ENCODE measurements around the gene ZSWIM7. TPM values are rescaled to one million over a fixed set of nuclear protein-coding genes. Genes with fewer than 3 reads are reported as not detected.
A peak's percentile ranks its signal among the peaks of the same experiment; 100 is the strongest.

Gene ZSWIM7
- polyA plus RNA-seq, 4 donors: 20.0 to 33.8 (median 26.1) TPM

DNA sequence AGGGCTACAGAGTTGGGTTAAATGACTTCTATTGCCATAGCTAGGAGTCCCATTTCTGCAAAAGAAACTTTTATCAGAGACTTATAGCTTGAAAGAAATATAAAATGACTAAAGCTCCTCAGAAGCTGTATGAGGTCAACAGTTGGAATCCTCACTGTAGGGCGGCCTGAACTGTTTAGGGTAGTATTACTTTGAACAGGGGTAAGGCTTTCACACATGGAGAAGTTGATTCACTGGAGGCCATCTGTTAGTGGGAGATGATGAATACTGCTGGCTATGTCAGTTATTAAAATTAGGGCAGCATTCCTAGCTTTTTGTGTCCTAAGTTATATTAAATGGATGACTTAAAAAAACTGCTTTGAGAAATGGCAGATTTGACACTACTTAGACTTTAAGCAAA, 6.1 kb upstream of the ZSWIM7 start:
- Histone ChIP-seq H3K27ac (ENCODE audit: low read depth in 1 of 3, low read length in 2 of 3) (no peak overlapping the region), H3K9me3 (ENCODE audit: control insufficient read depth in 2 of 2, insufficient read depth in 1 of 2, low read depth in 1 of 2, low read length in 1 of 2) (peaks cover 0 to 11% of the 10 kb centered on the region in 2 donors), H3K4me1 (ENCODE audit: control insufficient read depth in 3 of 3, insufficient read depth in 2 of 3, low read depth in 1 of 3, low read length in 2 of 3) (peaks cover 0 to 10% (median 9%) of the 10 kb centered on the region in 3 donors), H3K4me3 (ENCODE audit: low read depth in 1 of 3, low read length in 3 of 3) (no peak overlapping the region), H3K36me3 (ENCODE audit: control insufficient read depth in 3 of 3, insufficient read depth in 2 of 3, low read depth in 1 of 3, low read length in 3 of 3) (peaks cover 16 to 38% (median 37%) of the 10 kb centered on the region in 3 donors), H3K27me3 (ENCODE audit: control insufficient read depth in 3 of 3, insufficient read depth in 3 of 3, low read length in 3 of 3) (no peaks in the 10 kb centered on the region)
- DNase-seq (no peak), FAIRE-seq (no peak)
- WGBS, 3 donors: 97 to 100% (median 98%) methylated on average over 1 of the region's 1 CpG

DNA sequence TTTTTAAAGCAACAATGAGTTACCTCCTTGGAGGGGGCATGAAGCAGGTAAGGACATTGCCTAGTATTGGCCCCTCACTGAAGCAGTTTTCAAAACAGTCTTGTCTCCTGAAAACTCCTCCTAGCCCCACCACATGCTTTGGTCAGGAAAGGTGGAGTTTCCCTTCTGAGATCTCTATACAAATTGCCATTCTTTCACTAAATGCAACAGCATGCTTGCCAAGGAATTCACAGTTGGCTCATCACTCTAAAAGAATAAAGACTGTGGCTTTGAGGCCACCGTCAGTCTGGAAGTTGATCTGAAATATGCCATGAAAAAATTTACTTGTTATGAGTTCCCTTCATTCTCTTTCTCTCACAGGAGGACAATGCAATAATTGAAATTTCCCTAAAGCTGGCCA, 4.3 kb upstream of the ZSWIM7 start:
- WGBS, 3 donors: 91 to 97% (median 94%) methylated on average over 1 of the region's 1 CpG
- no peak for FAIRE-seq
- Histone ChIP-seq H3K9me3 (ENCODE audit: control insufficient read depth in 2 of 2, insufficient read depth in 1 of 2, low read depth in 1 of 2, low read length in 1 of 2) (peaks cover 0 to 11% of the 10 kb centered on the region in 2 donors), H3K27me3 (ENCODE audit: control insufficient read depth in 3 of 3, insufficient read depth in 3 of 3, low read length in 3 of 3) (no peaks in the 10 kb centered on the region), H3K4me3 (ENCODE audit: low read depth in 1 of 3, low read length in 3 of 3) (no peak overlapping the region), H3K4me1 (ENCODE audit: control insufficient read depth in 3 of 3, insufficient read depth in 2 of 3, low read depth in 1 of 3, low read length in 2 of 3) (peaks cover 0 to 14% (median 11%) of the 10 kb centered on the region in 3 donors), H3K27ac (ENCODE audit: low read depth in 1 of 3, low read length in 2 of 3) (no peak overlapping the region), H3K36me3 (ENCODE audit: control insufficient read depth in 3 of 3, insufficient read depth in 2 of 3, low read depth in 1 of 3, low read length in 3 of 3) (peaks cover 16 to 37% (median 37%) of the 10 kb centered on the region in 3 donors)
- no peak for DNase-seq

DNA sequence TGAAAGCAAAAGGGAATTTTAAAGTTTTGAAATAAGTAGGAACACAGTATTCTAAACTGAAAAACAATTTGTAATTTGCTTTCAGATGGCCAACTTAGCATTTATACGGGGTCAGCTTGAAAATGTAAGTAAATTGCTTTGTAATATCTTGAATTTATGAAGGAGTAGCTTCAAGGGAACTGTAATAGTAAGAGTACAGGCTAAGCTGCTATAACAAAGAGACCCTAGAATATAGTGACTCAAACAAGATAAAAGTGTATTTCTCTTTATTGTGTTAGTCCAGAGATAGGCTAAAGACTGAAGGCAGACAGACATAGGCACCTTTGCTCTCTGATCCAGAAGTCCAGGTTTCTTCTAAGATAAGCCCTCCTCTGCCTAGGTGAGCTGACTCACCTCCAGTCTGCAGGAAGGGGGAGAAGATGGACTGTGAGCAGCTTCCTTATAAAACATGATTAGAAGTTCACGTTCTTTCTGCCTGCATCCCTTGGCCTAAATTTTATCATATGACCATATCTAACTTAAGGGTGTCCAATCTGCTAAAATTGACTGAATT, 3.3 kb upstream of the ZSWIM7 start:
- Histone ChIP-seq H3K27me3 (ENCODE audit: control insufficient read depth in 3 of 3, insufficient read depth in 3 of 3, low read length in 3 of 3) (no peaks in the 10 kb centered on the region), H3K4me3 (ENCODE audit: low read depth in 1 of 3, low read length in 3 of 3) (no peak overlapping the region), H3K27ac (ENCODE audit: low read depth in 1 of 3, low read length in 2 of 3) (no peak overlapping the region), H3K36me3 (ENCODE audit: control insufficient read depth in 3 of 3, insufficient read depth in 2 of 3, low read depth in 1 of 3, low read length in 3 of 3) (peaks cover 14 to 33% (median 28%) of the 10 kb centered on the region in 3 donors), H3K4me1 (ENCODE audit: control insufficient read depth in 3 of 3, insufficient read depth in 2 of 3, low read depth in 1 of 3, low read length in 2 of 3) (peaks cover 0 to 15% (median 14%) of the 10 kb centered on the region in 3 donors), H3K9me3 (ENCODE audit: control insufficient read depth in 2 of 2, insufficient read depth in 1 of 2, low read depth in 1 of 2, low read length in 1 of 2) (peaks cover 0 to 11% of the 10 kb centered on the region in 2 donors)
- DNase-seq: peak; percentile 72 to 94
- no peak for FAIRE-seq
- 48 to 78% (median 63%) methylated on average over 2 of the region's 2 CpGs for WGBS, 3 donors

- FAIRE-seq (no peak), DNase-seq (no peak)
- no peaks in the 10 kb centered on the region for H3K27me3 ChIP-seq (ENCODE audit: control insufficient read depth in 3 of 3, insufficient read depth in 3 of 3, low read length in 3 of 3)
- peaks cover 10 to 41% (median 25%) of the 10 kb centered on the region in 3 donors for H3K36me3 ChIP-seq (ENCODE audit: control insufficient read depth in 3 of 3, insufficient read depth in 2 of 3, low read depth in 1 of 3, low read length in 3 of 3)
- H3K4me1 ChIP-seq (ENCODE audit: control insufficient read depth in 3 of 3, insufficient read depth in 2 of 3, low read depth in 1 of 3, low read length in 2 of 3): peaks cover 0 to 15% (median 14%) of the 10 kb centered on the region in 3 donors
- peak overlapping the region in 2 of 3 donors; percentile 19 to 78 for H3K4me3 ChIP-seq (ENCODE audit: low read depth in 1 of 3, low read length in 3 of 3)
- H3K9me3 ChIP-seq (ENCODE audit: control insufficient read depth in 2 of 2, insufficient read depth in 1 of 2, low read depth in 1 of 2, low read length in 1 of 2): peaks cover 0 to 11% of the 10 kb centered on the region in 2 donors
- peak overlapping the region in 1 of 3 donors; percentile 37 for H3K27ac ChIP-seq (ENCODE audit: low read depth in 1 of 3, low read length in 2 of 3)
Observed at GRCh38 chr17:16001226-16001897, 1.9 kb upstream of the ZSWIM7 start.

DNA sequence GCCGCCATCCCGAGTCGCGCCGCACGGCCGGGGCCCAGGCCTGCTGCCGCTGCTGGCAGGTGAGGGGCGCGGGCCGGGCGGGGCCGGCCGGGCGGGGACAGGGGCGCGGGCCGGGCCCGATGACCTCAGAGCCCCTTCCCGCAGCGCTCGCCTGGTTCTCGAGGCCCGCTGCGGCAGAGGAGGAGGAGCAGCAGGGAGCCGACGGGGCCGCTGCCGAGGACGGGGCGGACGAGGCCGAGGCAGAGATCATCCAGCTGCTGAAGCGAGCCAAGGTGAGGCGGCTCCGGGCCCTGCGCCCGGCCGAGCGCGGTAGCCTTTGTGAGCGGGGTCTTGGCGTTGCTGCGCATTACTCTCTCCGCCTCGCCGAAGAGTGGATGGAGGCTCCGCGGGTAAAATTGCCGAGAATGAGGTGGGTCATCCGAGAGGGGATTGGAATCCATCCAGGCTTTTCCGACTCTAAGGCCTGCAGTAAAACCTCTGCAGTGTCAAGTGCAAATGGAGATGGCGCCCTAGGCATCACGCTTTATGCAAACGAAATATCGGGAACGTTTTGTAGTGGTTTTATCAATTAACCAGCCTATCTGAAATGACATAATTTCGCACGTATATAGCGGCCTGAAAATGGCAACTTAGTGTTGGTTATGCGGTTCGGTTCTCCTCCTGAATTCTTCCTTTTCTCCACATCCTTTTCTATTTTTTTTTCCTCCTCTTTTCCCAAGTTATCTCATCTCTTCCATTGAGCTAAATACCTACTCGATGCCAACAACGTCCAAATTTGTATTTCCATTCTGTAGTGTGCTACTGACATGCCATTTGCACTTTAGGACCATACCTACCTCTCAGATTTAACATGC, 697 bp upstream of the ZSWIM7 start:
- no peak for FAIRE-seq
- peak overlapping the region; percentile 97 to 99 (median 98) for H3K27ac ChIP-seq (ENCODE audit: low read depth in 1 of 3, low read length in 2 of 3)
- H3K4me3 ChIP-seq (ENCODE audit: low read depth in 1 of 3, low read length in 3 of 3): peak overlapping the region; percentile 78 to 87 (median 80)
- H3K4me1 ChIP-seq (ENCODE audit: control insufficient read depth in 3 of 3, insufficient read depth in 2 of 3, low read depth in 1 of 3, low read length in 2 of 3): peaks cover 0 to 15% (median 14%) of the 10 kb centered on the region in 3 donors
- H3K9me3 ChIP-seq (ENCODE audit: control insufficient read depth in 2 of 2, insufficient read depth in 1 of 2, low read depth in 1 of 2, low read length in 1 of 2): peaks cover 0 to 11% of the 10 kb centered on the region in 2 donors
- peak in 1 of 2 donors; percentile 36 for DNase-seq
- no peaks in the 10 kb centered on the region for H3K27me3 ChIP-seq (ENCODE audit: control insufficient read depth in 3 of 3, insufficient read depth in 3 of 3, low read length in 3 of 3)
- H3K36me3 ChIP-seq (ENCODE audit: control insufficient read depth in 3 of 3, insufficient read depth in 2 of 3, low read depth in 1 of 3, low read length in 3 of 3): peaks cover 8 to 38% (median 17%) of the 10 kb centered on the region in 3 donors
- 0 to 1% (median 1%) methylated on average over 50 to 64 of the region's 64 CpGs for WGBS, 3 donors

DNA sequence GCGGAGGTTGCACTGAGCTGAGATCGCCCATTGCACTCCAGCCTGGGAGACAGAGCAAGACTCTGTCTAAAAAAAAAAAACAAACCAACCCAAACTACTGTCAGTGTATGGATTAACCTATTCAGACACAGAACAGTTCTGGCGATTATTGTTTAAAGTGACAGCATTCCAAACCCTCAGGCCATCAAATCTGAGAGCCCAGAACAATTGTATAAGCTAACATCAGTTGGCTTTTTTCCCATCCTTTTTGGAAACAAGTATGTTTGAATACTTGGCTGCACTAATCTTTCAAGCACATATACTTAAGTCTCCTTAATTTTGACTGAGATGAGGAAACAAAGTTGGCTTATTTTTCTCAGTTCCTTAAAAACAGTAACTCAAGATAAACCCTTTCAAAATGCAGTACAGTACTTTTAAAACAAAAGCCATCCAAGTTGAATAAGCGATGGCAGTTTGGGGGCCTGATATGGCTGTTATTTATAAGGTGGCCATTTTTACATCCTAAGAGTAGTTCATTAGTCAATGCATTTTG, 1.4 kb downstream of the ZSWIM7 start:
- peaks cover 0 to 15% (median 14%) of the 10 kb centered on the region in 3 donors for H3K4me1 ChIP-seq (ENCODE audit: control insufficient read depth in 3 of 3, insufficient read depth in 2 of 3, low read depth in 1 of 3, low read length in 2 of 3)
- peaks cover 0 to 11% of the 10 kb centered on the region in 2 donors for H3K9me3 ChIP-seq (ENCODE audit: control insufficient read depth in 2 of 2, insufficient read depth in 1 of 2, low read depth in 1 of 2, low read length in 1 of 2)
- H3K4me3 ChIP-seq (ENCODE audit: low read depth in 1 of 3, low read length in 3 of 3): no peak overlapping the region
- DNase-seq (no peak), FAIRE-seq (no peak)
- H3K27me3 ChIP-seq (ENCODE audit: control insufficient read depth in 3 of 3, insufficient read depth in 3 of 3, low read length in 3 of 3): no peaks in the 10 kb centered on the region
- peaks cover 0 to 31% (median 6%) of the 10 kb centered on the region in 3 donors for H3K36me3 ChIP-seq (ENCODE audit: control insufficient read depth in 3 of 3, insufficient read depth in 2 of 3, low read depth in 1 of 3, low read length in 3 of 3)
- no peak overlapping the region for H3K27ac ChIP-seq (ENCODE audit: low read depth in 1 of 3, low read length in 2 of 3)
- 79 to 85% (median 83%) methylated on average over 4 of the region's 4 CpGs for WGBS, 3 donors

DNA sequence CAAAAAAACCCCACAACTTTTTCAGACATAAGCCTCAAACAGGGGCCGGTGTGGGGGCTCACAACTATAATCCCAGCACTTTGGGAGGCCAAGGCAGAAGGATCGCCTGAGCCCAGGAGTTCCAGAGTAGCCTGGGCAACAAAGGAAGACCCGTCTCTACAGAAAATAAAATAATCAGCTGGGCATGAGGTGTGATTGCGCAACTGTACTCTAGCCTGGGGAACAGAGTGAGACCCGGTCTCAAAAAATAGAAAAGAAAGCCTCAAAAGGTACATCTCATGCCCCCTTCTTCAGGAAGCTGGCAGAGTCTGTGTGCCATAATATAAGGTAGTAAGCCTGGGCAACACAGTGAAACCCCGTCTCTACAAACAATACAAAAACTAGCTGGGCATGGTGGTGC, 3.2 kb downstream of the ZSWIM7 start:
- peaks cover 0 to 12% (median 11%) of the 10 kb centered on the region in 3 donors for H3K4me1 ChIP-seq (ENCODE audit: control insufficient read depth in 3 of 3, insufficient read depth in 2 of 3, low read depth in 1 of 3, low read length in 2 of 3)
- WGBS, 3 donors: 75 to 86% (median 80%) methylated on average over 6 of the region's 6 CpGs
- peaks cover 0 to under 1% of the 10 kb centered on the region in 2 donors for H3K9me3 ChIP-seq (ENCODE audit: control insufficient read depth in 2 of 2, insufficient read depth in 1 of 2, low read depth in 1 of 2, low read length in 1 of 2)
- no peak overlapping the region for H3K27ac ChIP-seq (ENCODE audit: low read depth in 1 of 3, low read length in 2 of 3)
- H3K4me3 ChIP-seq (ENCODE audit: low read depth in 1 of 3, low read length in 3 of 3): no peak overlapping the region
- no peak for FAIRE-seq
- peaks cover 0 to 30% (median 0%) of the 10 kb centered on the region in 3 donors for H3K36me3 ChIP-seq (ENCODE audit: control insufficient read depth in 3 of 3, insufficient read depth in 2 of 3, low read depth in 1 of 3, low read length in 3 of 3)
- H3K27me3 ChIP-seq (ENCODE audit: control insufficient read depth in 3 of 3, insufficient read depth in 3 of 3, low read length in 3 of 3): no peaks in the 10 kb centered on the region
- no peak for DNase-seq

All from small intestine (tissue), 7 donors.